Epithelial cell of proximal tubule (primary cell): Measurements from ENCODE around the gene AGBL4. TPM values are rescaled to one million over a fixed set of nuclear protein-coding genes. Genes with fewer than 3 reads are reported as not detected.

Experiments
- DNase-seq: peaks from one replicate; pipeline ENCODE4 v3.0.0-alpha.2; 2011; ENCODE audit warnings: low read depth
- H3K4me3 ChIP-seq: 2 replicates; pipeline ENCODE4 v1.5.1; 2011; ENCODE audit warnings: low read depth, mild to moderate bottlenecking, low read length
- CTCF ChIP-seq: conservative IDR thresholded peaks from 2 replicates; pipeline ENCODE4 v1.5.1; 2012; ENCODE audit warnings: low read depth, mild to moderate bottlenecking, low read length
- total RNA-seq: library from RNA; depleted of rRNA; stranded (reverse); fragments of >200 nt; gene quantifications from 2 replicates; pipeline ENCODE4 v1.2.3, GENCODE V29; 2015

AGBL4 gene
- total RNA-seq, 1 donor from 2014 or later: not detected

GRCh38 chr1:49723662-49724061, 300.1 kb downstream of the AGBL4 start:
- H3K4me3 ChIP-seq: no peak overlapping the region
- TF ChIP-seq CTCF: no peak
- no peak for DNase-seq

GRCh38 chr1:49694251-49694827, 329.4 kb downstream of the AGBL4 start:
- DNase-seq: no peak
- H3K4me3 ChIP-seq: no peak overlapping the region
- no peak for TF ChIP-seq CTCF

GRCh38 chr1:49686107-49686506, 337.6 kb downstream of the AGBL4 start:
- H3K4me3 ChIP-seq: no peak overlapping the region
- no peak for TF ChIP-seq CTCF
- no peak for DNase-seq

GRCh38 chr1:49677706-49678105, 346.0 kb downstream of the AGBL4 start:
- no peak for DNase-seq
- no peak overlapping the region for H3K4me3 ChIP-seq
- no peak for TF ChIP-seq CTCF

- DNase-seq: no peak
- TF ChIP-seq CTCF: peak; percentile 20
- H3K4me3 ChIP-seq: no peak overlapping the region
Measured at GRCh38 chr1:49651136-49651535, 372.6 kb downstream of the AGBL4 start.

GRCh38 chr1:49630156-49630555, 393.6 kb downstream of the AGBL4 start:
- no peak for DNase-seq
- no peak overlapping the region for H3K4me3 ChIP-seq
- peak; percentile 50 for TF ChIP-seq CTCF

- H3K4me3 ChIP-seq: no peak overlapping the region
- DNase-seq: no peak
- no peak for TF ChIP-seq CTCF
Measured at GRCh38 chr1:49627781-49628180, 396.0 kb downstream of the AGBL4 start.
